SK-N-SH treated with all-trans-retinoic acid at 6 μM for 48 hours (cell line): ENCODE results near the gene NOSIP.

Experiments
- ATAC-seq: fragments of 200-7000 bp; cut with Tn5 transposase; 3 replicates; pipeline ENCODE4 v1.9.1; 2020; ENCODE audit warnings: mild to moderate bottlenecking, moderate library complexity
- ARNTL ChIP-seq: fragments of 450-650 bp; formaldehyde crosslinking; IDR thresholded peaks from 2 replicates; pipeline ENCODE4 v1.5.0; 2020; ENCODE audit warnings: low read depth, mild to moderate bottlenecking, moderate library complexity, borderline replicate concordance
- BACH2 ChIP-seq: fragments of 250-450 bp; sonication (Bioruptor Pico); IDR thresholded peaks from 2 replicates; pipeline ENCODE4 v1.9.0; 2021; ENCODE audit warnings: mild to moderate bottlenecking, borderline replicate concordance
- CSDC2 ChIP-seq: fragments of 250-450 bp; sonication (Bioruptor Pico); IDR thresholded peaks from 2 replicates; pipeline ENCODE4 v1.5.0; 2020; ENCODE audit warnings: mild to moderate bottlenecking, moderate library complexity
- ESRRG ChIP-seq: fragments of 250-450 bp; sonication (Bioruptor Pico); IDR thresholded peaks from 2 replicates; pipeline ENCODE4 v1.6.1; 2021; ENCODE audit warnings: mild to moderate bottlenecking
- ISL1 ChIP-seq: fragments of 250-450 bp; sonication (Bioruptor Pico); IDR thresholded peaks from 2 replicates; pipeline ENCODE4 v2.1.2; 2022; ENCODE audit warnings: mild to moderate bottlenecking, moderate library complexity
- PPARA ChIP-seq: fragments of 250-450 bp; sonication (Bioruptor Pico); IDR thresholded peaks from 2 replicates; pipeline ENCODE4 v1.5.0; 2020; ENCODE audit warnings: mild to moderate bottlenecking, borderline replicate concordance
- RARB ChIP-seq: fragments of 250-450 bp; sonication (Bioruptor Pico); IDR thresholded peaks from 2 replicates; pipeline ENCODE4 v1.8.0; 2021; ENCODE audit warnings: mild to moderate bottlenecking, moderate library complexity
- SNAI2 ChIP-seq: fragments of 250-450 bp; sonication (Bioruptor Pico); IDR thresholded peaks from 2 replicates; pipeline ENCODE4 v1.5.0; 2020; ENCODE audit warnings: mild to moderate bottlenecking, moderate library complexity
- ZC3H10 ChIP-seq: fragments of 250-450 bp; sonication (Bioruptor Pico); IDR thresholded peaks from 2 replicates; pipeline ENCODE4 v1.5.1; 2021; ENCODE audit warnings: mild to moderate bottlenecking, moderate library complexity
- ZFP3 ChIP-seq: fragments of 250-450 bp; sonication (Bioruptor Pico); IDR thresholded peaks from 2 replicates; pipeline ENCODE4 v1.5.0; 2020; ENCODE audit warnings: mild to moderate bottlenecking, moderate library complexity
- ZFP30 ChIP-seq: fragments of 450-650 bp; formaldehyde crosslinking; IDR thresholded peaks from 2 replicates; pipeline ENCODE4 v1.5.0; 2022; ENCODE audit warnings: mild to moderate bottlenecking, moderate library complexity
- ZNF565 ChIP-seq: fragments of 450-650 bp; formaldehyde crosslinking; conservative IDR thresholded peaks from 2 replicates; pipeline ENCODE4 v1.5.0; 2020; ENCODE audit warnings: low read depth, mild to moderate bottlenecking, moderate library complexity
- ZNF70 ChIP-seq: fragments of 450-650 bp; formaldehyde crosslinking; IDR thresholded peaks from 2 replicates; pipeline ENCODE4 v1.5.0; 2020; ENCODE audit warnings: mild to moderate bottlenecking, moderate library complexity
- ZNF8 ChIP-seq: fragments of 450-650 bp; formaldehyde crosslinking; IDR thresholded peaks from 2 replicates; pipeline ENCODE4 v1.5.0; 2020; ENCODE audit warnings: mild to moderate bottlenecking, moderate library complexity
- TF ChIP-seq, protein P1 (sequence below): fragments of 250-450 bp; sonication (Bioruptor Pico); IDR thresholded peaks from 2 replicates; pipeline ENCODE4 v1.5.1; 2021; ENCODE audit warnings: mild to moderate bottlenecking, moderate library complexity
- TF ChIP-seq, protein P2 (sequence below): fragments of 250-450 bp; sonication (Bioruptor Pico); IDR thresholded peaks from 2 replicates; pipeline ENCODE4 v1.5.0; 2020; ENCODE audit warnings: mild to moderate bottlenecking, moderate library complexity
- TF ChIP-seq, protein P3 (sequence below): fragments of 250-450 bp; sonication (Bioruptor Pico); IDR thresholded peaks from 2 replicates; pipeline ENCODE4 v1.8.0; 2021; ENCODE audit warnings: low read depth, mild to moderate bottlenecking, moderate library complexity, borderline replicate concordance
- TF ChIP-seq, protein P4 (sequence below): fragments of 250-450 bp; sonication (Bioruptor Pico); IDR thresholded peaks from 2 replicates; pipeline ENCODE4 v1.5.1; 2020; ENCODE audit warnings: low read depth, mild to moderate bottlenecking, moderate library complexity
- TF ChIP-seq, protein P5 (sequence below): fragments of 250-450 bp; sonication (Bioruptor Pico); IDR thresholded peaks from 2 replicates; pipeline ENCODE4 v1.8.0; 2020; ENCODE audit warnings: mild to moderate bottlenecking, moderate library complexity, borderline replicate concordance

The NOSIP gene

GRCh38 chr19:49539192-49539952 lies 41.0 kb downstream of the NOSIP start:
- no peak for ATAC-seq
- TF ChIP-seq ZFP3 (CRISPR knock-in tag) = no peak
- no peak for TF ChIP-seq ZC3H10
- TF ChIP-seq ZNF565 (CRISPR knock-in tag) = no peak
- no peak for TF ChIP-seq ZNF70
- TF ChIP-seq, all 23 proteins: peak for 0

DNA sequence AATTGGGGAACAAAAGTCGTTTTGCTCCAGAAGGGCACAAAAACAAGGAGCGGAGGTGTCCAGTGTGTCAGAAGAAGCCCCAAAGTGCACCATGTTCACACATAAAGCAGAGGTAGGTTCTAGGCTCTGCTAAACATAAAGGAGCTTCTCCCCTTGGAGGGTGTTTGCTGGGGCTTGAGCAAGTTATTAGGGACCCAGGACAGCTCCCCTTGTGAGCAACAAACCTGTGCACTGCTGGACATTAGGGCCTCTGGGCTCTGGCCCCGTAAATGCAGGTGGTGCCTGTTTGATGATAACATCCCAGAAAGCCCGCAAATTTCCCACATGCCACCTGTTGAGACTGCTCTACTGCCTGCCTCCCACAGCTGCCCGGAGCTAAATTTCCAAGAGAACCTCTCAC lies 41.7 kb downstream of the NOSIP start:
- no peak for TF ChIP-seq ZFP30 (CRISPR knock-in tag)
- TF ChIP-seq, protein P1, sequence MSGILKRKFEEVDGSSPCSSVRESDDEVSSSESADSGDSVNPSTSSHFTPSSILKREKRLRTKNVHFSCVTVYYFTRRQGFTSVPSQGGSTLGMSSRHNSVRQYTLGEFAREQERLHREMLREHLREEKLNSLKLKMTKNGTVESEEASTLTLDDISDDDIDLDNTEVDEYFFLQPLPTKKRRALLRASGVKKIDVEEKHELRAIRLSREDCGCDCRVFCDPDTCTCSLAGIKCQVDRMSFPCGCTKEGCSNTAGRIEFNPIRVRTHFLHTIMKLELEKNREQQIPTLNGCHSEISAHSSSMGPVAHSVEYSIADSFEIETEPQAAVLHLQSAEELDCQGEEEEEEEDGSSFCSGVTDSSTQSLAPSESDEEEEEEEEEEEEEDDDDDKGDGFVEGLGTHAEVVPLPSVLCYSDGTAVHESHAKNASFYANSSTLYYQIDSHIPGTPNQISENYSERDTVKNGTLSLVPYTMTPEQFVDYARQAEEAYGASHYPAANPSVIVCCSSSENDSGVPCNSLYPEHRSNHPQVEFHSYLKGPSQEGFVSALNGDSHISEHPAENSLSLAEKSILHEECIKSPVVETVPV = no peak

GRCh38 chr19:49536921-49537462 lies 43.4 kb downstream of the NOSIP start:
- ATAC-seq = no peak
- TF ChIP-seq ISL1 (CRISPR knock-in tag) (no peak), RARB (CRISPR knock-in tag) (no peak), ARNTL (CRISPR knock-in tag) (no peak), ZNF565 (CRISPR knock-in tag) (no peak), PPARA (CRISPR knock-in tag) (no peak), BACH2 (CRISPR knock-in tag) (no peak), ZFP30 (CRISPR knock-in tag) (no peak), ESRRG (no peak), ZNF70 (no peak), CSDC2 (CRISPR knock-in tag) (no peak), ZNF8 (CRISPR knock-in tag) (no peak)
- TF ChIP-seq, protein P2, sequence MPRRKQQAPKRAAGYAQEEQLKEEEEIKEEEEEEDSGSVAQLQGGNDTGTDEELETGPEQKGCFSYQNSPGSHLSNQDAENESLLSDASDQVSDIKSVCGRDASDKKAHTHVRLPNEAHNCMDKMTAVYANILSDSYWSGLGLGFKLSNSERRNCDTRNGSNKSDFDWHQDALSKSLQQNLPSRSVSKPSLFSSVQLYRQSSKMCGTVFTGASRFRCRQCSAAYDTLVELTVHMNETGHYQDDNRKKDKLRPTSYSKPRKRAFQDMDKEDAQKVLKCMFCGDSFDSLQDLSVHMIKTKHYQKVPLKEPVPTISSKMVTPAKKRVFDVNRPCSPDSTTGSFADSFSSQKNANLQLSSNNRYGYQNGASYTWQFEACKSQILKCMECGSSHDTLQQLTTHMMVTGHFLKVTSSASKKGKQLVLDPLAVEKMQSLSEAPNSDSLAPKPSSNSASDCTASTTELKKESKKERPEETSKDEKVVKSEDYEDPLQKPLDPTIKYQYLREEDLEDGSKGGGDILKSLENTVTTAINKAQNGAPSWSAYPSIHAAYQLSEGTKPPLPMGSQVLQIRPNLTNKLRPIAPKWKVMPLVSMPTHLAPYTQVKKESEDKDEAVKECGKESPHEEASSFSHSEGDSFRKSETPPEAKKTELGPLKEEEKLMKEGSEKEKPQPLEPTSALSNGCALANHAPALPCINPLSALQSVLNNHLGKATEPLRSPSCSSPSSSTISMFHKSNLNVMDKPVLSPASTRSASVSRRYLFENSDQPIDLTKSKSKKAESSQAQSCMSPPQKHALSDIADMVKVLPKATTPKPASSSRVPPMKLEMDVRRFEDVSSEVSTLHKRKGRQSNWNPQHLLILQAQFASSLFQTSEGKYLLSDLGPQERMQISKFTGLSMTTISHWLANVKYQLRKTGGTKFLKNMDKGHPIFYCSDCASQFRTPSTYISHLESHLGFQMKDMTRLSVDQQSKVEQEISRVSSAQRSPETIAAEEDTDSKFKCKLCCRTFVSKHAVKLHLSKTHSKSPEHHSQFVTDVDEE = no peak
- TF ChIP-seq, protein P1 = no peak
- TF ChIP-seq, protein P3, sequence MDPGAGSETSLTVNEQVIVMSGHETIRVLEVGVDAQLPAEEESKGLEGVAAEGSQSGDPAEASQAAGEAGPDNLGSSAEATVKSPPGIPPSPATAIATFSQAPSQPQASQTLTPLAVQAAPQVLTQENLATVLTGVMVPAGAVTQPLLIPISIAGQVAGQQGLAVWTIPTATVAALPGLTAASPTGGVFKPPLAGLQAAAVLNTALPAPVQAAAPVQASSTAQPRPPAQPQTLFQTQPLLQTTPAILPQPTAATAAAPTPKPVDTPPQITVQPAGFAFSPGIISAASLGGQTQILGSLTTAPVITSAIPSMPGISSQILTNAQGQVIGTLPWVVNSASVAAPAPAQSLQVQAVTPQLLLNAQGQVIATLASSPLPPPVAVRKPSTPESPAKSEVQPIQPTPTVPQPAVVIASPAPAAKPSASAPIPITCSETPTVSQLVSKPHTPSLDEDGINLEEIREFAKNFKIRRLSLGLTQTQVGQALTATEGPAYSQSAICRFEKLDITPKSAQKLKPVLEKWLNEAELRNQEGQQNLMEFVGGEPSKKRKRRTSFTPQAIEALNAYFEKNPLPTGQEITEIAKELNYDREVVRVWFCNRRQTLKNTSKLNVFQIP (CRISPR knock-in tag) = no peak

More for the DNA sequence above, 41.7 kb downstream of the NOSIP start:
- no peak for ATAC-seq

DNA sequence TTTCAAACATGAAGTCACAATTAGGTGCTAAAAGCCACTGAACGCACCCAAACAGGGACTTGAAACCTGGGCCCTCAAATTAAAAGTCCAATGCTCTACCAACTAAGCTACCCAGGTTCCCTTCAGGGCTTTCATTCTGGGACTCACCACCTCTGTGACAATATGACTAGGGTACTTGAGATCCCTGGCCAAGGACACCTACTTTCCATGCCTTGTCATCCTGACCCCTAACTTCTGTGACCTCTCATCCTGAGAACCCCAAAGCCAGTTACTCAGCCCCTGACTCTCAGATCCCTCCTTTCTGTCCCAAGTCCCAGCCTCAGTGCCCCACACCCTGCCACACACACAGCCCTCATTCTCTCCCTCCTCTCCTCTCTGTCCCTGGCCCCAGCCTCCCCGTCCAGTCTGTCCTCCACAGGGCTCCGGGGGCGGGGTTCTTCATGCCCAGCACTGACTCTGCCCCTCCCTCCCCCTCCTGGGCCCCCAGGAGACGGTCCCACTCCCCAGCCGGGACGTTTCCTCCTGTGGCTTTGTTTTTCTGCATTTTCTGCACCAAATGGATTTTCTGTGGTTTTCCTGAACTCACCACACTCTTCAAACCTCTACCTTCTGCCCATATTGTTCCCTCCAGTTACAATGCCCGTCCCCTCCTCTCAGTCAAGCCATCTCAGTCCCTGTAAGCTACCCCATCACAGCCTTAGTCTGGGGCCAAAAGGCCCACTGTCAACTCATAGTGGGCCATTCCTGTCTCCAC lies 45.5 kb downstream of the NOSIP start:
- no peak for ATAC-seq
- no peak for TF ChIP-seq ZC3H10
- TF ChIP-seq, protein P3 (CRISPR knock-in tag) = no peak
- TF ChIP-seq ZNF8 (CRISPR knock-in tag) = no peak
- TF ChIP-seq, protein P4, sequence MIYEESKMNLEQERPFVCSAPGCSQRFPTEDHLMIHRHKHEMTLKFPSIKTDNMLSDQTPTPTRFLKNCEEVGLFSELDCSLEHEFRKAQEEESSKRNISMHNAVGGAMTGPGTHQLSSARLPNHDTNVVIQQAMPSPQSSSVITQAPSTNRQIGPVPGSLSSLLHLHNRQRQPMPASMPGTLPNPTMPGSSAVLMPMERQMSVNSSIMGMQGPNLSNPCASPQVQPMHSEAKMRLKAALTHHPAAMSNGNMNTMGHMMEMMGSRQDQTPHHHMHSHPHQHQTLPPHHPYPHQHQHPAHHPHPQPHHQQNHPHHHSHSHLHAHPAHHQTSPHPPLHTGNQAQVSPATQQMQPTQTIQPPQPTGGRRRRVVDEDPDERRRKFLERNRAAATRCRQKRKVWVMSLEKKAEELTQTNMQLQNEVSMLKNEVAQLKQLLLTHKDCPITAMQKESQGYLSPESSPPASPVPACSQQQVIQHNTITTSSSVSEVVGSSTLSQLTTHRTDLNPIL (CRISPR knock-in tag) = no peak
- no peak for TF ChIP-seq CSDC2 (CRISPR knock-in tag)
- TF ChIP-seq PPARA (CRISPR knock-in tag) = no peak
- TF ChIP-seq SNAI2 = no peak
- no peak for TF ChIP-seq ZNF70
- no peak for TF ChIP-seq RARB (CRISPR knock-in tag)
- TF ChIP-seq, protein P5, sequence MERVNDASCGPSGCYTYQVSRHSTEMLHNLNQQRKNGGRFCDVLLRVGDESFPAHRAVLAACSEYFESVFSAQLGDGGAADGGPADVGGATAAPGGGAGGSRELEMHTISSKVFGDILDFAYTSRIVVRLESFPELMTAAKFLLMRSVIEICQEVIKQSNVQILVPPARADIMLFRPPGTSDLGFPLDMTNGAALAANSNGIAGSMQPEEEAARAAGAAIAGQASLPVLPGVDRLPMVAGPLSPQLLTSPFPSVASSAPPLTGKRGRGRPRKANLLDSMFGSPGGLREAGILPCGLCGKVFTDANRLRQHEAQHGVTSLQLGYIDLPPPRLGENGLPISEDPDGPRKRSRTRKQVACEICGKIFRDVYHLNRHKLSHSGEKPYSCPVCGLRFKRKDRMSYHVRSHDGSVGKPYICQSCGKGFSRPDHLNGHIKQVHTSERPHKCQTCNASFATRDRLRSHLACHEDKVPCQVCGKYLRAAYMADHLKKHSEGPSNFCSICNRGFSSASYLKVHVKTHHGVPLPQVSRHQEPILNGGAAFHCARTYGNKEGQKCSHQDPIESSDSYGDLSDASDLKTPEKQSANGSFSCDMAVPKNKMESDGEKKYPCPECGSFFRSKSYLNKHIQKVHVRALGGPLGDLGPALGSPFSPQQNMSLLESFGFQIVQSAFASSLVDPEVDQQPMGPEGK = no peak
- no peak for TF ChIP-seq ISL1 (CRISPR knock-in tag)
